GM20000 (cell line): ENCODE data around the gene HIP1R.
"Not testable (repeated sequence)": the region's sequence is repeated elsewhere in the genome, so short reads cannot be mapped to it uniquely, and the experiment has no call there.

Experiments used
- DNase-seq: peaks from one replicate; pipeline ENCODE4 v3.0.0; 2012; ENCODE audit warnings: low spot score
- TF ChIP-seq, protein P1 (sequence below): IDR thresholded peaks from 2 replicates; pipeline ENCODE4 v1.5.1; 2012; ENCODE audit warnings: mild to moderate bottlenecking, control low read depth; ENCODE audit errors: extremely low read depth, missing control alignments

Gene HIP1R

DNA sequence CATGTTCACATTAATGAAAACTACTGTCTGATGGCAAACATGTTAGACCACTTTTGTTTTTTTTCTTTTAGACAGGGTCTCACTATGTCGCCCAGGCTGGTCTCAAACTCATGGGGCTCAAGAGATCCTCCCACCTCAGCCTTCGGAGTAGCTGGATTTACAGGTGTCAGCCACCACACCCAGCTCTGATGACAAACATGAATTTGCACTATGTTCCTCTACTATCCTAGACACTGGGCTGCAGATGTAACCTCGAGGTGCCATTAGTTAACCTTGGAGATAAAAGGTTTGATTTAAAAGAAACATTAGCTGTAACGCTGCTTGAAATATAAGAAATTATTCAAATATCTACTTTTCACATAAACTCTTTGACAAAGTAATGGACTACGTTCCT lies 52.6 kb downstream of the HIP1R start:
- DNase-seq = no peak
- TF ChIP-seq, protein P1, sequence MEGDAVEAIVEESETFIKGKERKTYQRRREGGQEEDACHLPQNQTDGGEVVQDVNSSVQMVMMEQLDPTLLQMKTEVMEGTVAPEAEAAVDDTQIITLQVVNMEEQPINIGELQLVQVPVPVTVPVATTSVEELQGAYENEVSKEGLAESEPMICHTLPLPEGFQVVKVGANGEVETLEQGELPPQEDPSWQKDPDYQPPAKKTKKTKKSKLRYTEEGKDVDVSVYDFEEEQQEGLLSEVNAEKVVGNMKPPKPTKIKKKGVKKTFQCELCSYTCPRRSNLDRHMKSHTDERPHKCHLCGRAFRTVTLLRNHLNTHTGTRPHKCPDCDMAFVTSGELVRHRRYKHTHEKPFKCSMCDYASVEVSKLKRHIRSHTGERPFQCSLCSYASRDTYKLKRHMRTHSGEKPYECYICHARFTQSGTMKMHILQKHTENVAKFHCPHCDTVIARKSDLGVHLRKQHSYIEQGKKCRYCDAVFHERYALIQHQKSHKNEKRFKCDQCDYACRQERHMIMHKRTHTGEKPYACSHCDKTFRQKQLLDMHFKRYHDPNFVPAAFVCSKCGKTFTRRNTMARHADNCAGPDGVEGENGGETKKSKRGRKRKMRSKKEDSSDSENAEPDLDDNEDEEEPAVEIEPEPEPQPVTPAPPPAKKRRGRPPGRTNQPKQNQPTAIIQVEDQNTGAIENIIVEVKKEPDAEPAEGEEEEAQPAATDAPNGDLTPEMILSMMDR = no peak

DNA sequence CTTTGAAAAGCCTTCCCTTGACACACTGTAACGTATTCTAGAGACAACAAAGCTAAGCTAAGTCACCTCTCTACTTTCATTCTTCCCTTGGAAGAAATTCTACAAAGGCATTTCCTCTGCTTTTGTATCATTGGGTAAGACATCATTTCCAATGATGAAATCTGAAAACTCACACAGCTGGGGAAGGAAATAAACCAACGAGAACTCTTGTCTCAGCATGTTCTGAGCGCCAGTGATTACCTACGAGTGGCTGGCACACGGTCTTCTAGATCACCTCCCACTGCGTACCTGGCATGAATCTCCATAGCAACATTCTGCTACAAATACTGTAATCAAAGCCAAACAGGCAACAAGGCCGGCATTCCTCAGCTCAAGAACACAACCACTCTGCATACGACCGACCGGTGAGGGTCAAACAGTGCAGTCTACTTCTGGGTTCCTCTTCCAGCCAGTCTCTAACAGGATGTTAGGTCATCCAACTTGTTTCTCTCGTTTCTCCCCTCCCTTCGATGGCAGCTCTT lies 53.0 kb downstream of the HIP1R start:
- TF ChIP-seq, protein P1 = no peak
- DNase-seq = no peak

DNA sequence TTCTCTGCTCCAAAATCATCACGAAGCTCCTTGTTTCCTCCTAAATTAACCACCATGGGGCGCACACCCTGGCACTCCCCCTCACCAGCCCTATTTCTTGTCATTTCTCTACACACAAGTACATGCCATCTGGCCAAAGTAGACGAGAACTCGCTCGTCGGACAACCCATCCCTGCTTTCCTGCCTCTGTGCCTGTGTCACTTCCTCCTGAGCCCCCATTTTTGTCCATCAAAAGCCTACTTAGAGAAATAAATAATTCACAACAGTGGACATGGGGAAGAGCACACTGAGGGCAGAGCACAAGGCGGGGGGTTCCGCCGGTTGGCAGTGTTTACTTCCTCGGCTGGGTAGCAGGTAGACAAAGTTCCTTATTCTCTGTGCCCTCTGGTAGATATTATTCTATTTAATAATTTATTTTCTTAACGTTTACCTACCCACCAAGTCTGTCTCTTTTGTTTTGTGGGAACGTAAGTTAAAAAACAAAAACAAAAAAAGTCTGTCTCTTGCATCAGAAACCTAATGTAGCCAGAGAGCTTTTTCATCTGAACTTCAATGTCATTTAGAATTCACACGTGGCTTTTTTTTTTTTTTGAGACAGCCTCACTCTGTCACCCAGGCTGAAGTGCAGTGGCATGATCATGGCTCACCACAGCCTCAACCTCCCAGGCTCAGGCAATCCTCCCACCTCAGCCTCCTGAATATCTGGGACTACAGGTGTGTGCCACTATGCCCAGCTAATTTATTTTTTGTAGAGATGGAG lies 54.7 kb downstream of the HIP1R start:
- TF ChIP-seq, protein P1 = no peak
- DNase-seq = no peak

DNA sequence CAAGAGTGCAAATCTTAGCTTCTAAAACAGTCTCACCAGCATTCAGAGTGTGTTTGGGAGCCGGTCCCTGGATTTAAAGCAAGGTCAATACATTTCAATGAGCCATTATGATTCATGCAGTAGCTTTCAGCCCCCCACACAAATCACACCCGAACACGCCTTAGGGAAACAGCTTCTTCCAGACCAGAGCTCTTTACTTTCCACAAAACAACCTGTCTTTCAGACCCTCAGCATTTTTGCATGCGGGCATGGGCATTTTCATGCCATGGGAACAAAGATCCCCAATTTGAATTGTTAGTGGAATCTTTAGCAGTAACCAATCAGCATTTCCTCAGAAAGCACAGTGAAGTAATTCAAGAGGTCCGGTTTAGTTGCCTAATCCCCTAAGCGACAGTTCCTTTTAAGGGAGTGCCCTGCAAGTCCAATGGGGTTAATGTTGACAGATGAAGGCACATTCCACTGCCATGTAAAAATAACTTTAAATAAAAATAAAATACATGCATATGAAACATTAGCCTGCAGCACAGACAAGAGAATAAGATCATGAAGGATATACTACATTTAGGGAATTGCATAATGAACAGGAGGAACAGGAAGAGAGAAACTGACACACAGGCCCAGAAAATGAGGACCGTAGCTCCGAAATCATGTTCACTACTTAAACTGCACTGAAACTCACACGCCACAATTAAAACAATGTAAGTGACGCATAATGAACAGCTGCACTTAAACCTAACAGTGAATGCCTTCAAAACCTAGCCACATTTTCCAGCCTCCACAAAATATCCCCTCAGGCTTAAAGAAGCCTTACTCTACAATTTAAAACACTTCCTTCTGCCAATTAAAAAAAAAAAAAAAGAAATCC lies 56.6 kb downstream of the HIP1R start:
- no peak for DNase-seq
- TF ChIP-seq, protein P1 = no peak

DNA sequence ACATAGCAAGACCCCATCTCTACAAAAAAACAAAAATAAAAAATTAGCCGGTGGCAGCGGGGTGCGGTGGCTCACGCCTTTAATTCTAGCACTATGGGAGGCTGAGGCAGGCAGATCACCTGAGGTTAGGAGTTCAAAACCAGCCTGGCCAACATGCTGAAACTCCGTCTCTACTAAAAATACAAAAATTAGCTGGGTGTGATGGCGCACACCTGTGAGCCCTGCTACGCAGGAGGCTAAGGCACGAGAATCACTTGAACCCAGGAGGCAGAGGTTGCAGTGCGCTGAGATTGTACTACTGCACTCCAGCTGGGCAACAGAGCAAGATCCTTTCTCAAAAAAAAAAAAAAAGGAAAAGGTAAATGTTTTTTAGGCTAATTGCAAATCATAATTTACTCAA lies 57.5 kb downstream of the HIP1R start:
- DNase-seq = not testable (repeated sequence)

DNA sequence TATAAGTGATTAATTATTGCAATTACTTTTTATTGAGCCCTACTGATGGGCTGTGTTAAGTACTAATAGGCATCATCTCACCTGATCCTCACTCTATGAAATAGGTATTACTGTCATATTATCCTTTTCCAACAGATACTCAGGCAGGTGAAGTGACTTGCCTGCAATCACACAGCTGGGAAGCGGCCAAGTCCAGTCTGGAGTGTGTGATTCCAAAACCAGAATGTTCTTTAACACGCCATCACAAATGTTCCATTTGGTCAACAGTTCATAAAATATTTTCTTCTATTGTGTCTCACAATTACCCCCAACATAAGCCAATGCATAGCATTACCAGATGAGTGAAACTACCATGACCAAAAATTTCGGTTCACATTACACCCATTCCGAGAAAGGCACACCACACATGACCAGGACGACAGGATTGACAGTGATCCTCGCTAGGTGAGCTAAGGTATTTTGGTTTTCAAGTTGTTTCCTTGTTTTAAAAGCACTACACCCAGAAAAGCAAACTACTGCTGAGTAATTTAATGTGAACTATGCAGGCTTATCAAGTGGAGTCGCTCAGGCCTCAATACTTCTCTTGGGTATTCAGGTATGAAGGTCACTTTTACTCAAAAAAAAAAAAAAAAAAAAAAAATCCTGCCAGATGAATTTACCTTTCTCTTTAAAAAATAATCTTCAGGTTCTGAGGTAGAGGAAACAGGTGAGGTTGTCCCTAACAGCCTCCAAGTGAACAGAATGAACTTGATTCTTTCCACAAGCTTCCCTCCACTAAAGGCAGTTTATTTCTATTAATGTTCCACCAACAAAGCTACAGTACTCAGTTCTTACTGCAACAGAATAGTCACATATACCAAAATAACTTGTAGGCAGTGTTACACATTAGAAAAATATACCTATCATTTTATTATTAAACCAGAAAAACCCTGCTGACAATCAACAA lies 58.2 kb downstream of the HIP1R start:
- DNase-seq = no peak
- TF ChIP-seq, protein P1 = no peak
